ENCODE measurements around the gene CHD9. TPM values are rescaled to one million over a fixed set of nuclear protein-coding genes. Genes with fewer than 3 reads are reported as not detected.

The CHD9 gene
- total RNA-seq, 1 experiment from 2014 or later = 25.4 TPM

- DNase-seq (ENCODE audit: low read depth, low spot score) (no peak), ATAC-seq (no peak)
- Histone ChIP-seq H3K9me3 (ENCODE audit: control insufficient read depth, insufficient read depth, low read depth, low read length) (no peaks in the 10 kb centered on the region), H3K36me3 (ENCODE audit: control insufficient read depth, insufficient read depth, low read length) (no peaks in the 10 kb centered on the region; the same call in 1 of the 2 replicates), H3K4me1 (ENCODE audit: control insufficient read depth, insufficient read depth, low read length) (no peaks in the 10 kb centered on the region), H3K4me3 (ENCODE audit: low read depth in 2 of 2, low read length in 2 of 2) (no peak overlapping the region), H3K27me3 (ENCODE audit: control insufficient read depth, insufficient read depth, low read length) (no peaks in the 10 kb centered on the region), H3K27ac (ENCODE audit: low read length) (no peak overlapping the region)
- ChIA-PET POLR2A (interaction anchor here (0.5 kb wide), 1 partner anchor 72 kb away, joined by 3 read pairs; no protein-coding TSS in a partner anchor), CTCF (no interaction called here)
- intact Hi-C loops (cut with micrococcal nuclease; ENCODE audit: unreplicated experiment) (loop anchor here (10.0 kb wide), 1 partner anchor 81 kb away; the partner anchor contains the start of genes CHD9 and CHD9NB), in situ Hi-C loops (cut with HindIII; ENCODE audit: low pct_unique_long_range_greater_than_20kb, low sequenced_read_pairs) (no loop called here)
- no peak for TF ChIP-seq REST (IDR thresholded peaks at IDR 0.05; ENCODE audit: insufficient read depth in 1 of 2, low read depth in 2 of 2, low read length in 1 of 2)
- TSS peak; percentile 22 for BruUV-seq (replicated peaks)
These were observed 80.5 kb downstream of the CHD9 start for GRCh38 chr16:53135329-53135728.

DNA sequence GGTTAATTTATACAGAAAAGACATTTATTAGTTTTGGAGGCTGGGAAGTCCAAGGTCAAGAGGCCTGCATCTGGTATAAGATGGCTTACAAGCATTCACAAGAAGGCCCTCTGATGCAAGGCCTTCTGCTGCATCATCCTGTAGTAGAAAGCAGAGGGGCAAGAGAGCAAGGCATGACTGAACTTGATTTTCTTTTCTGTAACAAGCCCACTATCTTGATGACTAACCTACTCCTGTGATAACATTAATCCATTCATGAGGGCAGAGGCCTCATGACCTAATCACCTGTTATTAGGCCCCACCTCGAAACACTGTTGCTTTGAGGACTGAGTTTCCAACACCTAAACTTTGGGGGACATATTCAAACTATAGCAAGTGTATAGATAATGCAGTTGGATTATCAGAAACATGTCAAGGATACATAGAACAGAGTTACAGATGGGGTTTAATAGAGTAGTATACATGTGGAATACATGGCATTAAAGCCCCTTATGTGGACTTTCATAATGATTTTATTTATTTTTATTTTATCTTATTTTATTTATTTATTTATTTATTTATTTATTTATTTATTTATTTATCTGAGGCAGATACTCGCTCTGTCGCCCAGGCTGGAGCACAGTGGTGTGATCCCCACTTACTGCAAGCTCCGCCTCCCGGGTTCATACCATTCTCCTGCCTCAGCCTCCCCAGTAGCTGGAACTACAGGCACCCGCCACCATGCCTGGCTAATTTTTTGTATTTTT is 88.2 kb downstream of the CHD9 start:
- Histone ChIP-seq H3K4me1 (ENCODE audit: control insufficient read depth, insufficient read depth, low read length) (no peaks in the 10 kb centered on the region), H3K27me3 (ENCODE audit: control insufficient read depth, insufficient read depth, low read length) (no peaks in the 10 kb centered on the region), H3K9me3 (ENCODE audit: control insufficient read depth, insufficient read depth, low read depth, low read length) (no peaks in the 10 kb centered on the region), H3K27ac (ENCODE audit: low read length) (no peak overlapping the region), H3K4me3 (ENCODE audit: low read depth in 2 of 2, low read length in 2 of 2) (no peak overlapping the region), H3K36me3 (ENCODE audit: control insufficient read depth, insufficient read depth, low read length) (no peaks in the 10 kb centered on the region)
- DNase-seq (ENCODE audit: low read depth, low spot score) (no peak), ATAC-seq (no peak)
- BruUV-seq (replicated peaks) = no TSS peak
- intact Hi-C loops (cut with micrococcal nuclease; ENCODE audit: unreplicated experiment) = no loop called here
- in situ Hi-C loops (cut with HindIII; ENCODE audit: low pct_unique_long_range_greater_than_20kb, low sequenced_read_pairs) = no loop called here
- POLR2A ChIA-PET = no interaction called here
- TF ChIP-seq REST (IDR thresholded peaks at IDR 0.05; ENCODE audit: insufficient read depth in 1 of 2, low read depth in 2 of 2, low read length in 1 of 2) (no peak), SIN3A (IDR thresholded peaks at IDR 0.05; ENCODE audit: borderline replicate concordance, insufficient read depth, low read depth, low read length) (no peak), POLR2AphosphoS5 (IDR thresholded peaks at IDR 0.05; ENCODE audit: low read depth, low read length) (no peak), TCF7L2 (IDR thresholded peaks at IDR 0.05; ENCODE audit: low read depth, low read length) (no peak)
- TF ChIP-seq, protein P1, sequence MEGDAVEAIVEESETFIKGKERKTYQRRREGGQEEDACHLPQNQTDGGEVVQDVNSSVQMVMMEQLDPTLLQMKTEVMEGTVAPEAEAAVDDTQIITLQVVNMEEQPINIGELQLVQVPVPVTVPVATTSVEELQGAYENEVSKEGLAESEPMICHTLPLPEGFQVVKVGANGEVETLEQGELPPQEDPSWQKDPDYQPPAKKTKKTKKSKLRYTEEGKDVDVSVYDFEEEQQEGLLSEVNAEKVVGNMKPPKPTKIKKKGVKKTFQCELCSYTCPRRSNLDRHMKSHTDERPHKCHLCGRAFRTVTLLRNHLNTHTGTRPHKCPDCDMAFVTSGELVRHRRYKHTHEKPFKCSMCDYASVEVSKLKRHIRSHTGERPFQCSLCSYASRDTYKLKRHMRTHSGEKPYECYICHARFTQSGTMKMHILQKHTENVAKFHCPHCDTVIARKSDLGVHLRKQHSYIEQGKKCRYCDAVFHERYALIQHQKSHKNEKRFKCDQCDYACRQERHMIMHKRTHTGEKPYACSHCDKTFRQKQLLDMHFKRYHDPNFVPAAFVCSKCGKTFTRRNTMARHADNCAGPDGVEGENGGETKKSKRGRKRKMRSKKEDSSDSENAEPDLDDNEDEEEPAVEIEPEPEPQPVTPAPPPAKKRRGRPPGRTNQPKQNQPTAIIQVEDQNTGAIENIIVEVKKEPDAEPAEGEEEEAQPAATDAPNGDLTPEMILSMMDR (IDR thresholded peaks at IDR 0.05) = no peak
- CTCF ChIA-PET = no interaction called here
